K562 treated with DMSO at 1 percent for 24 hours (cell line): ENCODE data around the gene ZBTB11. TPM values are rescaled to one million over a fixed set of nuclear protein-coding genes. Genes with fewer than 3 reads are reported as not detected.

Experiments
- total RNA-seq: library from RNA; unstranded; fragments of 300-600 nt; gene quantifications from 2 replicates; pipeline ENCODE4 v1.2.3, GENCODE V29; 2022; ENCODE audit warnings: low read depth; ENCODE audit not compliant: insufficient read depth

Gene ZBTB11
- 11.9 and 13.0 TPM in 2 replicates for total RNA-seq

GRCh38 chr3:101676765-101677435 is at the start of gene ZBTB11:
ZBTB11 (minus strand) TSS chr3:101677132; CDS start chr3:101676914, 218 bp downstream.

GRCh38 chr3:101724329-101725193 is 47.6 kb upstream of the ZBTB11 start, which contains the start of gene CEP97:
CEP97 (plus strand) TSS chr3:101724614; CDS start chr3:101724677, 63 bp downstream.

Other genes starting within 250 kb of the ZBTB11 start
- gene SENP7, start 163.9 kb downstream of the ZBTB11 start, total RNA-seq, result 3.6 and 6.2 TPM in 2 replicates
- 11.0 and 14.1 TPM in 2 replicates for gene TRMT10C, start 115.3 kb downstream of the ZBTB11 start, total RNA-seq
- 33.3 and 45.0 TPM in 2 replicates for gene PCNP, start 103.0 kb downstream of the ZBTB11 start, total RNA-seq
- 1,678 and 1,879 TPM in 2 replicates for gene RPL24, start 9.6 kb upstream of the ZBTB11 start, total RNA-seq
- gene CEP97, start 47.5 kb upstream of the ZBTB11 start, total RNA-seq, result 3.1 and 3.4 TPM in 2 replicates
- 7.1 and 7.6 TPM in 2 replicates for gene NXPE3, start 102.1 kb upstream of the ZBTB11 start, total RNA-seq
- gene NFKBIZ, start 172.4 kb upstream of the ZBTB11 start, total RNA-seq, result 18.8 and 20.5 TPM in 2 replicates